Stimulated activated CD8-positive, alpha-beta memory T cell treated with anti-CD3 and anti-CD28 coated beads, Interleukin-15, amount 100 ng/mL, for 4 hours (primary cell): ENCODE data around the gene IL12RB2.

ENCODE experiments used
- DNase-seq, 2 donors: peaks; one replicate each; pipeline ENCODE4 v3.0.0-alpha.2; 2020; ENCODE audit warnings: low read depth in 2 of 2

Gene IL12RB2

DNA sequence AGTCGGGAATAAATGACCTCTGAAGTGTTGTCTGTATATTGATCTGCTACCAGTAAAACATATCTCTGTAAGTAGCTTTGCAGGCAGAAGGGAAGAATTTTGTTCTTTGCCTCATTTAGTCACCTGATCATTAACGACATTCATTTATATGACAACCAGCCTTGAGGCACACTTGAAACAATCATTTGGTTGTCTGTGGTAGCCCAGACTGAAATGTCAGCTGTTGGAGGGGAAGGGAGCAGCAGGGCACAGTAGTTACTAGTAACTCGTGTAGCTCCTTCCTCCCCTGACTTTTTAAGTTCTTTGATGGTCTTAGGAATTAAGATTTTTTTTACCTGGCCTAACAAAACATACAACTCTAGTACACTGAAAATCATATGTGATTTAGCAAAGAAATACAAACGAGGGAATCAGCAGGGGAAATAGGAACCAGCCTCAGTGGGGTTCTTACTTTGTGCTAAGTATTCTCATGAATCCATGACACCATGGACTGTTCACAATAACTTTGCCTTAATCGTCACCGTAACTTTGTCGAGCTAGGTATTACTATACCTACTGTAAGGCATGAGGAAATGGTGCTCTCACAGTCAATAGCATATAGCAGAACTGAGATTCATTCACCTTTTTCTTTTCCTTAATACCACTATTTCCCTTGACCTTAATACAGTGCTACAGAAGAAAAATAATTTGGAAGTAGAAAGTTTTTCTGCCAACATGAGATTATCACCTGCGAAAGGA is 6.4 kb downstream of the IL12RB2 start:
- DNase-seq: no peak

GRCh38 chr1:67314696-67315095 is 7.0 kb downstream of the IL12RB2 start:
- DNase-seq: no peak

DNA sequence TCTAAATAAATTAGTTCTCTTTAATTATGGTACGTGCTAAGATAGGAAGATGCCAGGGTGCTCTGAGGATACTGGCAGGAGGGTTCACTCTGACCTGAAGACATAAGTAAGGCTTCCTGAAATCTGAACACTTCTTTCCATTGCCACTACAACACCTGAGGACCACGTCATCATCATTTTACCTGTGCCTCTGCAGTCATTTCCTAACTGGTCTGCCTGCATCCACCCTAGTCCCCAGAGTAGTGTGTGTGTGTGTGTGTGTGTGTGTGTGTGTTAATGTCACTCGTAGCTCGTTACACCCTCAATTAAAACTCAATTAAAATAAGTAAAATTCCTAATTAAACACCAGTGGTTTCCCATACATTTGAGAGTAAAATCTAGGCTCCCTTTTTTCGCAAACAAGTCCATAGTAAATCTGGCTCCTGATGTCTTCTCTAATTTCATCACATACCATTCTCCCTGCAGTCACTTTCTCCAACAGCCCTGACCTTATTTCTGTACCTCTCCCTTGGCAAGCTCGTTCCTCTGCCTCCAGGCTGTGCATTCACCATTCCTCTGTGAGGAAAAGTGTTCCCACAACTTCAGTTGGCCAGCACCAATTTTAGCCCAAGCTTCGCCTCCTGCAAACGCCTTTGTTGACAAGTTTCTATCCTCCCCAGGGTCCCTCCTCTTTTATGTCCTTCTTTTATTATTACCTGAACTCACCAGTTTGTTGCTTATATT is 8.7 kb downstream of the IL12RB2 start:
- no peak for DNase-seq

- no peak for DNase-seq
Observed at GRCh38 chr1:67316918-67317317, 9.2 kb downstream of the IL12RB2 start.

DNA sequence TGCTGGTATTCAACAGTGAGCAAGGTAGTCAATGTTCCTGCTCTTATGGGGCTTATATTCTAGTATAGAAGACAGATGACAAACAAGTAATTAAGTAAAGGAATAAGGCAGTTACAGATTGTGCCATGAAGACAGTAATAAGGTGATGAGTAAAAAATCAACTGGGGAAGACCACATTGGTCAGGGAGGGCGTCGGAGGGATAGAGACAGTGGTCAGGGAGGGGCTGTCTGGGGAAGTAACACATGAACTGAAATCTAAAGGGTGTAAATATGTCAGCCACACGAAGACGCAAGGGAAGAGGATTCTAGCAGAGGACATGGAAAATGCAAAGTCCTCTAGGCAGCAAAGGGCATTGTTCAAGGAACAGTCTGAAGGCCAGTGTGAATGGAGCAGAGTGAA is 10.1 kb downstream of the IL12RB2 start:
- DNase-seq: no peak

DNA sequence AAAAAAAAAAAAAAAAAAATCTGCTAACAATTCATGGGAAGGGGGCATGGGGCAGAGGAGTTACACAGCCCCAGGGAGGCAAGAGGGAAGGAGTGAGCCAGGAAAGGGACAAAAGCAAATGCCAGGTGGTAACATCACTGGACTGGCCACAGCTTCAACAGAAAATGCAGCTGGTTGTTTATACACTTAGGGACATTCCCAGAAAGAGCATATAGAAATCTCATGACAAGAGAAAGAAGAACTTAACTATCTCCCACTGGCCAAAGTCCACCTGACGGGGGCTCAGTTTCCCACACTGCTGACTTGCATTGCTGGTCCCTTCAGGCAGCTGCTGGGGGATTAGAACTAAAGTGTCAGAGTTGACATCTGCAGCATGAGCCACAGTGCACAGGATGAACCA is 14.8 kb downstream of the IL12RB2 start:
- no peak for DNase-seq

GRCh38 chr1:67323087-67323486 is 15.4 kb downstream of the IL12RB2 start:
- no peak for DNase-seq

DNA sequence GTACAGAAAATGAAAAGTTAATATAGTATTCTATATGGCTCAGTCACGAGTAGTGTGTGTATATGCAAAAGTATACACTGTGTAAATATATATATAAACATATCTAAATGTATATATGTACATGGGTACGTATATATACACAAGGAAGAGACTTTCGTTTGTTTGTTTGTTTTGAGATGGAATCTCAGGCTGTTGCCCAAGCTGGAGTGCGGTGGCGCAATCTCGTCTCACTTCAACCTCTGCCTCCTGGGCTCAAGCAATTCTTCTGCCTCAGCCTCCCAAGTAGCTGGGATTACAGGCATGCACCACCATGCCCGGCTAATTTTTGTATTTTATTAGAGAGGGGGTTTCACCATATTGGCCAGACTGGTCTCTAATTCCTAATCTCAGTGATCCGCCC is 16.4 kb downstream of the IL12RB2 start:
- no peak for DNase-seq

DNA sequence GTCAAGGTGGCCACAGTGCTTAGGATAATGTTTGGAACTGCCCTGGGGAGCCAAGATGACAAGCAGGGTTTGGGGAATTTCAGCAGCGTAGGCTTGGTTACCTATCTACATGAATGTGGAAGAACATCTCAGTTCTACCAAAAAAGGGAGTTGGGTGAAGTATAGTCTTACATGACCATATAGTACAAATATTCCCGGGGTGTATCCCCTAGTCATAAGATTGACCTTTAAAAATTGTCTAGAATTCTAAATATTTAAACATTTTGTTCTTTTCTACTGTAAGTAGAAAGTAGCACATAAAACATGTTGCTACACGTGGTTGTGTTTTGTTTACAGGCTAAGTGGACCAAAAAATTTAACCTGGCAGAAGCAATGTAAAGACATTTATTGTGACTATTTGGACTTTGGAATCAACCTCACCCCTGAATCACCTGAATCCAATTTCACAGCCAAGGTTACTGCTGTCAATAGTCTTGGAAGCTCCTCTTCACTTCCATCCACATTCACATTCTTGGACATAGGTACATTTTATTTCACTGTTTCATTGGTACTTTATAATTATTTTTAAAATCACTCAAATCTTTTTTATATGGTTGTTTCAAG is 20.3 kb downstream of the IL12RB2 start:
- no peak for DNase-seq

GRCh38 chr1:67332653-67333529 is 25.2 kb downstream of the IL12RB2 start:
- DNase-seq: no peak

GRCh38 chr1:67333603-67334002 is 25.9 kb downstream of the IL12RB2 start:
- no peak for DNase-seq

- DNase-seq: no peak
Observed at GRCh38 chr1:67335411-67335810, 27.7 kb downstream of the IL12RB2 start.

- DNase-seq: no peak
Observed at GRCh38 chr1:67336157-67336556, 28.5 kb downstream of the IL12RB2 start.

DNA sequence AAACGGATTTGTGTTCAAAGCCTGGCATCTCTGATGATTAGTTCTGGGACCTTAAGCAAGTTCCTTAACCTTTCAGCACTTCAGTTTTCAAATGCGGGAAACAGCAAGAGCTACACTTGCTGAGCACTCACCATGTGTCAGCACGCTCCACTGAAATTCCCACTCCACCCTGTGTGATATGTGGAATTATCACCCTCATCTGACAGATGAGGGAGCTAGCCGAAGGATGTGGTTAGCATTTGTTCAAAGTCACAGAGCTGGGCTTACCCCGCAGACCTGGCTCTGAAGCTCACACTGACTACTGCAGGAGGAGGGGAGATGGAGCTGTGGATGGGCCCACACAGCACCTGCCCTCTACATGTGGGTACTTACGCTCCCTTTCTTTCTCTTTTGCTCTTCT is 29.1 kb downstream of the IL12RB2 start:
- DNase-seq: no peak

- no peak for DNase-seq
Observed at GRCh38 chr1:67338642-67339041, 31.0 kb downstream of the IL12RB2 start.

- DNase-seq: no peak
Observed at GRCh38 chr1:67339623-67340343, 32.1 kb downstream of the IL12RB2 start.

DNA sequence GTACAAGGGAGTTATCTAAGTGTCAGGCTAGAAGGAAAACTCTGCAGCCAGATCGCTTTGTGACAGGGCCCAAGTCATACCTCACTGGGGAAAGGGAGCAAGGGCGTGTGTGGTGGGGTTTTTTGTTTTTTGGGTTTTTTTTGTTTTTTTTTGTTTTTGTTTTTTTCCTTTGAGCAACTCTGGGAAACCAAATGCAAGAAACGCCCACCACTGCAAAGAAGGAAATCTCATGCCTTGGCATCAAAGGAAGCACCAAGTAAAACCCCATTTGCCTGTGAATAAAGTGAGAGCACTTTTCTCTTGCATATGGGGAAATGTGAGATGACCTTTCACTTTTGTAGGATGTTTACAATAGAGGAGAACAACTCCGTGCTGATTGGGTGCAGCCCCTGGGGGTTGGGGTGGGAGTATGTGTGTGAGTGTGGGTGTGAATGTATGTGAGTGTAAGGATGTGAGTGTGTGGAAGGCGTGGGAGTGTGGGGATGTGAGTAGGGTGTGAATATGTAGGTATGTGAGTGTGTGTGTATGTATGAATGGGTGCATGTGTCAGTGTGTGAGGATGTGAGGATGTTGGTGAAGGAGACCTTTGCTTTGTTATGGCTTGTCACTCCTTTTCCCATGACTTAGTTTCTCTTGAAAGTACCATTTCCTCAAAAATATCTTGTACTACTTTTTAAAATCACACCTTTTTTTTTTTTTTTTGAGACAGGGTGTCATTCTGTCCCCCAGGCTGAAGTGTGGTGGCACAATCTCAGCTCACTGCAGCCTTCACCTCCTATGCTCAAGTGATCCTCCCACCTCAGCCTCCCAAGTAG is 34.6 kb downstream of the IL12RB2 start:
- DNase-seq: no peak

DNA sequence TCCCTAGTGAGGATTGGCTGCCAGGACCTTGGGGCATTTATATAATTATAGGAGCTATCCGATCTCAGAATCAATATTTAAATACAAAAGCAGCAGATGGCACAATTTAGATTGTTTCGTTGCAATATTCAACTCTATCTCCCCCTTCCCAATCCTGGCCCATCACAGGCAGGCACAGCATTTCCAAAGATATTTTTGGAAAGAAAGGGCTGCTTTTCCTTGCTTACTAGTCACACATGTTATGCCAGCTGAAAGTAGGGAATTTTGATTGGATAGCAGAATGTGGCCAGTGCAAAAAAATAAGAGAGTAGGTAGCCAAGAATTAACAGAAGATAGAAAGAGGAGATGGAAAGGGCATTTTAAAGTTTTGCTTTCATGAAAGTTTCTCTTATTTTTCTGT is 37.9 kb downstream of the IL12RB2 start:
- DNase-seq: no peak

DNA sequence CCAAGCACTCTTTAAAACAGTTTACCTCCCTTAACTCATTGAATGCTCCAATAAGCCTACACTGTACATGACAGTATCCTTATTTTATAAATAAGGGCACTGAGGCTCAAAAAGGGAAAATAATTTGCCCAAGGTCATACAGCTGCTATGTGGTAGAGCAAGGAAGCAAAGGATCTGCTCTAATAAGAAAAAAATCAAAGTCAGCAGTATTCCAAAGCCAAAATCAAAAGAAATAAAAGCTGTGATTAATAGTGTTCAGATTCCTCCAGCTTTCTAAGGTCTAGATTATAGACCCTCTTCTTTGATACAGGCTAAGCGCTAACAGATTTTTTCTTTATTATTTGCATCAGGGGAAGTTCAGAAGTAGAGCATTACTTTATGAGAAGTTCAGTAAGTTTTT is 39.3 kb downstream of the IL12RB2 start:
- DNase-seq: no peak

- DNase-seq: no peak
Observed at GRCh38 chr1:67347688-67348472, 40.2 kb downstream of the IL12RB2 start.
